DOHH2 (cell line): Measurements from ENCODE around the gene CCDC15.

Experiments used
- H3F3A ChIP-seq: fragments of 200-600 bp; sonication (generic), shearing (Covaris generic); 2 replicates; pipeline ENCODE4 v1.6.0; 2016; ENCODE audit warnings: antibody characterized with exemption, mild to moderate bottlenecking; ENCODE audit not compliant: control insufficient read depth, insufficient read depth
- H3K27ac ChIP-seq: fragments of 200-600 bp; sonication (generic); 2 replicates; pipeline ENCODE4 v1.5.1; 2014; ENCODE audit warnings: low read depth, mild to moderate bottlenecking, low read length, moderate library complexity
- H3K27me3 ChIP-seq: fragments of 200-600 bp; sonication (generic); 2 replicates; pipeline ENCODE4 v1.6.1; 2014; ENCODE audit warnings: mild to moderate bottlenecking, low read length, mixed read lengths; ENCODE audit not compliant: control insufficient read depth
- H3K36me3 ChIP-seq: fragments of 200-600 bp; sonication (generic); 2 replicates; pipeline ENCODE4 v1.6.1; 2014; ENCODE audit warnings: mild to moderate bottlenecking, low read length, moderate library complexity, mixed read lengths; ENCODE audit not compliant: control insufficient read depth
- H3K4me1 ChIP-seq: fragments of 200-600 bp; sonication (generic); 2 replicates; pipeline ENCODE4 v1.6.1; 2014; ENCODE audit warnings: mild to moderate bottlenecking, low read length, mixed read lengths; ENCODE audit not compliant: control insufficient read depth
- H3K4me2 ChIP-seq: fragments of 200-600 bp; sonication (generic); 2 replicates; pipeline ENCODE4 v1.6.0; 2014; ENCODE audit warnings: mild to moderate bottlenecking, low read length, moderate library complexity
- H3K4me3 ChIP-seq: fragments of 200-600 bp; sonication (generic); 2 replicates; pipeline ENCODE4 v1.5.1; 2014; ENCODE audit warnings: mild to moderate bottlenecking, low read length, mixed read lengths
- H3K79me2 ChIP-seq: fragments of 200-600 bp; sonication (generic); 2 replicates; pipeline ENCODE4 v1.6.1; 2014; ENCODE audit warnings: mild to moderate bottlenecking, low read length, mixed read lengths; ENCODE audit not compliant: control insufficient read depth
- H3K9me2 ChIP-seq: fragments of 200-600 bp; sonication (generic); replicated peaks from 2 replicates; pipeline ENCODE4 v1.6.1; 2014; ENCODE audit warnings: mild to moderate bottlenecking, low read length, mixed read lengths; ENCODE audit not compliant: control insufficient read depth
- H3K9me3 ChIP-seq: fragments of 200-600 bp; sonication (generic); 2 replicates; pipeline ENCODE4 v1.6.1; 2014; ENCODE audit warnings: antibody characterized with exemption, low read length, mixed read lengths; ENCODE audit not compliant: control insufficient read depth, insufficient read depth
- H4K20me1 ChIP-seq: fragments of 200-600 bp; sonication (generic); 2 replicates; pipeline ENCODE4 v1.6.0; 2014; ENCODE audit warnings: low read depth, mild to moderate bottlenecking, antibody characterized with exemption, low read length, moderate library complexity; ENCODE audit not compliant: control insufficient read depth, insufficient read depth
- CTCF ChIP-seq: fragments of 200-600 bp; sonication (generic); IDR thresholded peaks from one replicate; pipeline ENCODE4 v1.5.1; 2014; ENCODE audit warnings: antibody characterized with exemption, mild to moderate bottlenecking, low read depth, low read length; ENCODE audit not compliant: poor library complexity, severe bottlenecking
- EZH2phosphoT487 ChIP-seq: fragments of 200-600 bp; sonication (generic); IDR thresholded peaks from 2 replicates; pipeline ENCODE4 v1.6.1; 2017; ENCODE audit warnings: borderline replicate concordance, mild to moderate bottlenecking, antibody characterized with exemption, low read length, moderate library complexity, mixed read lengths

Gene CCDC15

GRCh38 chr11:124983674-124984511, 29.9 kb downstream of the CCDC15 start:
- Histone ChIP-seq H3K4me1 (no peaks in the 10 kb centered on the region), H3F3A (no peaks in the 10 kb centered on the region), H3K9me3 (peaks cover 6% of the 10 kb centered on the region; the same call in 1 of the 2 replicates), H3K9me2 (no peaks in the 10 kb centered on the region), H3K79me2 (no peaks in the 10 kb centered on the region), H3K4me3 (no peak overlapping the region), H3K4me2 (no peak overlapping the region), H3K36me3 (peaks cover 4% of the 10 kb centered on the region; the same call in 1 of the 2 replicates), H4K20me1 (no peaks in the 10 kb centered on the region), H3K27me3 (no peaks in the 10 kb centered on the region), H3K27ac (no peak overlapping the region)
- TF ChIP-seq CTCF (no peak), EZH2phosphoT487 (no peak)

GRCh38 chr11:124984512-124984854, 30.5 kb downstream of the CCDC15 start:
- no peak overlapping the region for H3K27ac ChIP-seq
- TF ChIP-seq EZH2phosphoT487 (no peak), CTCF (no peak)
- no peak overlapping the region for H3K4me3 ChIP-seq
- no peaks in the 10 kb centered on the region for H3K4me1 ChIP-seq
- H3K79me2 ChIP-seq: no peaks in the 10 kb centered on the region
- no peak overlapping the region for H3K4me2 ChIP-seq
- peaks cover 3% of the 10 kb centered on the region; the same call in 1 of the 2 replicates for H3K9me3 ChIP-seq
- no peaks in the 10 kb centered on the region for H3K9me2 ChIP-seq
- H3K36me3 ChIP-seq: peaks cover 4% of the 10 kb centered on the region; the same call in 1 of the 2 replicates
- no peaks in the 10 kb centered on the region for H3F3A ChIP-seq
- H3K27me3 ChIP-seq: no peaks in the 10 kb centered on the region
- H4K20me1 ChIP-seq: no peaks in the 10 kb centered on the region

DNA sequence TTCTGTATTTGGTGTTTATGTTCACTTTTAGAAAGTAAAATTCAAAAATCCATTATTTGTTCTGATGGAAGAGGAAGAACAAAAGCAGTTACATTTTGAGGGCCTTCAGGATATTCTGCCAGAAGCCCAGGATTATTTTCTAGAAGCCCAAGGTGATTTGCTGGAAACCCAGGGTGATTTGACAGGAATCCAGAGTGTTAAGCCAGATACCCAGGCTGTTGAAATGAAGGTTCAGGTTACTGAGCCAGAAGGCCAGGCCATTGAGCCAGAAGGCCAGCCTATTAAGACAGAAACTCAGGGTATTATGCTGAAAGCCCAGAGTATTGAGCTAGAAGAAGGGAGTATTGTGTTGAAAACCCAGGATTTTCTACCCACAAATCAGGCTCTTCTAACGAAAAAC, 33.1 kb downstream of the CCDC15 start:
- H3F3A ChIP-seq: no peaks in the 10 kb centered on the region
- H3K27me3 ChIP-seq: no peaks in the 10 kb centered on the region
- peaks cover 4% of the 10 kb centered on the region; the same call in 1 of the 2 replicates for H3K36me3 ChIP-seq
- H4K20me1 ChIP-seq: no peaks in the 10 kb centered on the region
- H3K4me3 ChIP-seq: no peak overlapping the region
- H3K79me2 ChIP-seq: no peaks in the 10 kb centered on the region
- no peak for TF ChIP-seq CTCF
- no peaks in the 10 kb centered on the region for H3K9me2 ChIP-seq
- no peaks in the 10 kb centered on the region for H3K4me1 ChIP-seq
- no peaks in the 10 kb centered on the region for H3K9me3 ChIP-seq
- H3K27ac ChIP-seq: no peak overlapping the region
- H3K4me2 ChIP-seq: no peak overlapping the region
